SK-N-SH treated with all-trans-retinoic acid at 6 μM for 48 hours (cell line): ENCODE measurements around the gene CBX5.

ENCODE experiments used
- ATAC-seq: fragments of 200-7000 bp; cut with Tn5 transposase; 3 replicates; pipeline ENCODE4 v1.9.1; 2020; ENCODE audit warnings: mild to moderate bottlenecking, moderate library complexity
- ARNTL ChIP-seq: fragments of 450-650 bp; formaldehyde crosslinking; IDR thresholded peaks from 2 replicates; pipeline ENCODE4 v1.5.0; 2020; ENCODE audit warnings: low read depth, mild to moderate bottlenecking, moderate library complexity, borderline replicate concordance
- BACH2 ChIP-seq: fragments of 250-450 bp; sonication (Bioruptor Pico); IDR thresholded peaks from 2 replicates; pipeline ENCODE4 v1.9.0; 2021; ENCODE audit warnings: mild to moderate bottlenecking, borderline replicate concordance
- CSDC2 ChIP-seq: fragments of 250-450 bp; sonication (Bioruptor Pico); IDR thresholded peaks from 2 replicates; pipeline ENCODE4 v1.5.0; 2020; ENCODE audit warnings: mild to moderate bottlenecking, moderate library complexity
- CSRNP3 ChIP-seq: fragments of 250-450 bp; sonication (Bioruptor Pico); IDR thresholded peaks from 2 replicates; pipeline ENCODE4 v1.5.1; 2021; ENCODE audit warnings: mild to moderate bottlenecking, moderate library complexity
- ESRRG ChIP-seq: fragments of 250-450 bp; sonication (Bioruptor Pico); IDR thresholded peaks from 2 replicates; pipeline ENCODE4 v1.6.1; 2021; ENCODE audit warnings: mild to moderate bottlenecking
- GLIS3 ChIP-seq: fragments of 250-450 bp; sonication (Bioruptor Pico); IDR thresholded peaks from 2 replicates; pipeline ENCODE4 v1.5.0; 2020; ENCODE audit warnings: mild to moderate bottlenecking, moderate library complexity
- OSR1 ChIP-seq: fragments of 250-450 bp; sonication (Bioruptor Pico); IDR thresholded peaks from 2 replicates; pipeline ENCODE4 v1.8.0; 2022; ENCODE audit warnings: moderate library complexity, mild to moderate bottlenecking, inconsistent platforms
- PPARA ChIP-seq: fragments of 250-450 bp; sonication (Bioruptor Pico); IDR thresholded peaks from 2 replicates; pipeline ENCODE4 v1.5.0; 2020; ENCODE audit warnings: mild to moderate bottlenecking, borderline replicate concordance
- RARB ChIP-seq: fragments of 250-450 bp; sonication (Bioruptor Pico); IDR thresholded peaks from 2 replicates; pipeline ENCODE4 v1.8.0; 2021; ENCODE audit warnings: mild to moderate bottlenecking, moderate library complexity
- SNAI2 ChIP-seq: fragments of 250-450 bp; sonication (Bioruptor Pico); IDR thresholded peaks from 2 replicates; pipeline ENCODE4 v1.5.0; 2020; ENCODE audit warnings: mild to moderate bottlenecking, moderate library complexity
- TOX ChIP-seq: fragments of 250-450 bp; sonication (Bioruptor Pico); IDR thresholded peaks from 2 replicates; pipeline ENCODE4 v1.8.0; 2021; ENCODE audit warnings: mild to moderate bottlenecking, moderate library complexity, borderline replicate concordance
- ZC3H10 ChIP-seq: fragments of 250-450 bp; sonication (Bioruptor Pico); IDR thresholded peaks from 2 replicates; pipeline ENCODE4 v1.5.1; 2021; ENCODE audit warnings: mild to moderate bottlenecking, moderate library complexity
- ZFP3 ChIP-seq: fragments of 250-450 bp; sonication (Bioruptor Pico); IDR thresholded peaks from 2 replicates; pipeline ENCODE4 v1.5.0; 2020; ENCODE audit warnings: mild to moderate bottlenecking, moderate library complexity
- ZNF565 ChIP-seq: fragments of 450-650 bp; formaldehyde crosslinking; conservative IDR thresholded peaks from 2 replicates; pipeline ENCODE4 v1.5.0; 2020; ENCODE audit warnings: low read depth, mild to moderate bottlenecking, moderate library complexity
- ZNF70 ChIP-seq: fragments of 450-650 bp; formaldehyde crosslinking; IDR thresholded peaks from 2 replicates; pipeline ENCODE4 v1.5.0; 2020; ENCODE audit warnings: mild to moderate bottlenecking, moderate library complexity
- ZNF8 ChIP-seq: fragments of 450-650 bp; formaldehyde crosslinking; IDR thresholded peaks from 2 replicates; pipeline ENCODE4 v1.5.0; 2020; ENCODE audit warnings: mild to moderate bottlenecking, moderate library complexity
- TF ChIP-seq, protein P1 (sequence below): fragments of 250-450 bp; sonication (Bioruptor Pico); IDR thresholded peaks from 2 replicates; pipeline ENCODE4 v1.8.0; 2021; ENCODE audit warnings: low read depth, mild to moderate bottlenecking, moderate library complexity, borderline replicate concordance
- TF ChIP-seq, protein P2 (sequence below): fragments of 250-450 bp; sonication (Bioruptor Pico); IDR thresholded peaks from 2 replicates; pipeline ENCODE4 v1.8.0; 2020; ENCODE audit warnings: mild to moderate bottlenecking, moderate library complexity, borderline replicate concordance
- TF ChIP-seq, protein P3 (sequence below): fragments of 250-450 bp; sonication (Bioruptor Pico); IDR thresholded peaks from 2 replicates; pipeline ENCODE4 v1.5.1; 2020; ENCODE audit warnings: low read depth, mild to moderate bottlenecking, moderate library complexity

The CBX5 gene

DNA sequence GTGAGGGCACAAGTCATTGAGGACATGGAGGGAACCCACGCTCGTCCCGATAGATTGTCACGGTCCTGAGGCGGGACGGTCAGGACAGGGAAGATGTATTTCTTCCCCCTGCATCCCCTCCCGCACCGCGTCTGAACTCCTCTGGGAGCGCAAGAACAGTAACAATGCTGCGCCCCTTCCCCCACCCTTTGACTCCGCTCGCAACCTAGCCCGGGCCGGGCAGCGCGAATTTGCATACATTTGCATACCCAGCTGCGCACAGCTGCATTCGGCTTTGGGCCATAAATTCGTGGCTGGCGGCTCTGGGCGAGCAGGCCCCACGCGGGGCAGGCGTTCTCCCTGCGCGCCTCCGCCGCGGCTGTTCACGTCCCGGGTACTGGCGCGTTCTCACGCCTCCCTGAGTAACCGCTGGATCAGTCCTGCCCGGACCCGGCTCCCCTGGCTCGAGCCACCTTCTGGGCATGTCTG is 62.1 kb downstream of the CBX5 start (continued):
- TF ChIP-seq, protein P1, sequence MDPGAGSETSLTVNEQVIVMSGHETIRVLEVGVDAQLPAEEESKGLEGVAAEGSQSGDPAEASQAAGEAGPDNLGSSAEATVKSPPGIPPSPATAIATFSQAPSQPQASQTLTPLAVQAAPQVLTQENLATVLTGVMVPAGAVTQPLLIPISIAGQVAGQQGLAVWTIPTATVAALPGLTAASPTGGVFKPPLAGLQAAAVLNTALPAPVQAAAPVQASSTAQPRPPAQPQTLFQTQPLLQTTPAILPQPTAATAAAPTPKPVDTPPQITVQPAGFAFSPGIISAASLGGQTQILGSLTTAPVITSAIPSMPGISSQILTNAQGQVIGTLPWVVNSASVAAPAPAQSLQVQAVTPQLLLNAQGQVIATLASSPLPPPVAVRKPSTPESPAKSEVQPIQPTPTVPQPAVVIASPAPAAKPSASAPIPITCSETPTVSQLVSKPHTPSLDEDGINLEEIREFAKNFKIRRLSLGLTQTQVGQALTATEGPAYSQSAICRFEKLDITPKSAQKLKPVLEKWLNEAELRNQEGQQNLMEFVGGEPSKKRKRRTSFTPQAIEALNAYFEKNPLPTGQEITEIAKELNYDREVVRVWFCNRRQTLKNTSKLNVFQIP, result no peak
- TF ChIP-seq ZFP3 (CRISPR knock-in tag) (no peak), ZNF8 (CRISPR knock-in tag) (no peak), RARB (no peak), ESRRG (CRISPR knock-in tag) (no peak)
- TF ChIP-seq, all 23 proteins: peak for 0

GRCh38 chr12:54216797-54217661 is 62.9 kb downstream of the CBX5 start:
- ATAC-seq, result peak; percentile 61
- TF ChIP-seq TOX (no peak), SNAI2 (no peak), BACH2 (CRISPR knock-in tag) (no peak), CSRNP3 (CRISPR knock-in tag) (no peak), GLIS3 (CRISPR knock-in tag) (no peak), ZNF70 (CRISPR knock-in tag) (no peak), CSDC2 (CRISPR knock-in tag) (no peak), ESRRG (CRISPR knock-in tag) (no peak), ZC3H10 (CRISPR knock-in tag) (no peak)
- TF ChIP-seq, protein P1, result no peak

- no peak for TF ChIP-seq TOX
- TF ChIP-seq, protein P1, result no peak
- TF ChIP-seq CSRNP3 (CRISPR knock-in tag), result no peak
- TF ChIP-seq GLIS3 (CRISPR knock-in tag), result no peak
- TF ChIP-seq ARNTL, result no peak
- no peak for TF ChIP-seq SNAI2
- no peak for TF ChIP-seq ZC3H10 (CRISPR knock-in tag)
- TF ChIP-seq PPARA (CRISPR knock-in tag), result no peak
- ATAC-seq, result no peak
These were observed 63.7 kb downstream of the CBX5 start for GRCh38 chr12:54215989-54216796.

- peak; percentile 93 for ATAC-seq
- TF ChIP-seq ZNF70 (CRISPR knock-in tag), result no peak
- TF ChIP-seq, protein P2, sequence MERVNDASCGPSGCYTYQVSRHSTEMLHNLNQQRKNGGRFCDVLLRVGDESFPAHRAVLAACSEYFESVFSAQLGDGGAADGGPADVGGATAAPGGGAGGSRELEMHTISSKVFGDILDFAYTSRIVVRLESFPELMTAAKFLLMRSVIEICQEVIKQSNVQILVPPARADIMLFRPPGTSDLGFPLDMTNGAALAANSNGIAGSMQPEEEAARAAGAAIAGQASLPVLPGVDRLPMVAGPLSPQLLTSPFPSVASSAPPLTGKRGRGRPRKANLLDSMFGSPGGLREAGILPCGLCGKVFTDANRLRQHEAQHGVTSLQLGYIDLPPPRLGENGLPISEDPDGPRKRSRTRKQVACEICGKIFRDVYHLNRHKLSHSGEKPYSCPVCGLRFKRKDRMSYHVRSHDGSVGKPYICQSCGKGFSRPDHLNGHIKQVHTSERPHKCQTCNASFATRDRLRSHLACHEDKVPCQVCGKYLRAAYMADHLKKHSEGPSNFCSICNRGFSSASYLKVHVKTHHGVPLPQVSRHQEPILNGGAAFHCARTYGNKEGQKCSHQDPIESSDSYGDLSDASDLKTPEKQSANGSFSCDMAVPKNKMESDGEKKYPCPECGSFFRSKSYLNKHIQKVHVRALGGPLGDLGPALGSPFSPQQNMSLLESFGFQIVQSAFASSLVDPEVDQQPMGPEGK, result no peak
- no peak for TF ChIP-seq ZNF8 (CRISPR knock-in tag)
- TF ChIP-seq ESRRG (CRISPR knock-in tag), result no peak
- no peak for TF ChIP-seq OSR1 (CRISPR knock-in tag)
- no peak for TF ChIP-seq PPARA (CRISPR knock-in tag)
- TF ChIP-seq, protein P3, sequence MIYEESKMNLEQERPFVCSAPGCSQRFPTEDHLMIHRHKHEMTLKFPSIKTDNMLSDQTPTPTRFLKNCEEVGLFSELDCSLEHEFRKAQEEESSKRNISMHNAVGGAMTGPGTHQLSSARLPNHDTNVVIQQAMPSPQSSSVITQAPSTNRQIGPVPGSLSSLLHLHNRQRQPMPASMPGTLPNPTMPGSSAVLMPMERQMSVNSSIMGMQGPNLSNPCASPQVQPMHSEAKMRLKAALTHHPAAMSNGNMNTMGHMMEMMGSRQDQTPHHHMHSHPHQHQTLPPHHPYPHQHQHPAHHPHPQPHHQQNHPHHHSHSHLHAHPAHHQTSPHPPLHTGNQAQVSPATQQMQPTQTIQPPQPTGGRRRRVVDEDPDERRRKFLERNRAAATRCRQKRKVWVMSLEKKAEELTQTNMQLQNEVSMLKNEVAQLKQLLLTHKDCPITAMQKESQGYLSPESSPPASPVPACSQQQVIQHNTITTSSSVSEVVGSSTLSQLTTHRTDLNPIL (CRISPR knock-in tag), result no peak
- no peak for TF ChIP-seq ZNF565 (CRISPR knock-in tag)
- no peak for TF ChIP-seq CSRNP3 (CRISPR knock-in tag)
- TF ChIP-seq TOX, result no peak
These were observed 65.1 kb downstream of the CBX5 start for GRCh38 chr12:54214553-54215406.
